ENCODE results near the gene KCNC1.

- TF ChIP-seq RARB (CRISPR knock-in tag; IDR thresholded peaks at IDR 0.05) (no peak), ZC3H10 (CRISPR knock-in tag; IDR thresholded peaks at IDR 0.05) (no peak), ZFP30 (CRISPR knock-in tag; IDR thresholded peaks at IDR 0.05) (no peak), TCF4 (CRISPR knock-in tag; IDR thresholded peaks at IDR 0.05; ENCODE audit: borderline replicate concordance) (no peak), PATZ1 (CRISPR knock-in tag; IDR thresholded peaks at IDR 0.05; ENCODE audit: borderline replicate concordance) (no peak)
These were observed 17.6 kb downstream of the KCNC1 start for GRCh38 chr11:17752144-17752543.
